Keratinocyte (primary cell): Measurements from ENCODE around the gene PLEKHH2. TPM values are rescaled to one million over a fixed set of nuclear protein-coding genes. Genes with fewer than 3 reads are reported as not detected.
"Not testable (repeated sequence)": the region's sequence is repeated elsewhere in the genome, so short reads cannot be mapped to it uniquely, and the experiment has no call there.

Source experiments
- DNase-seq: peaks from one replicate; pipeline ENCODE4 v3.0.0-alpha.2; 2011; ENCODE audit warnings: low read depth, missing footprints, low spot score
- FAIRE-seq: peaks from 2 replicates; lab custom pipeline; 2011; peaks lifted over from hg19 to GRCh38; lab: Jason Lieb, UNC
- H2AFZ ChIP-seq: 2 replicates; pipeline ENCODE4 v1.6.0; 2012; ENCODE audit warnings: low read length, control low read depth, inconsistent platforms; ENCODE audit not compliant: control insufficient read depth
- H3K27ac ChIP-seq: 2 replicates; pipeline ENCODE4 v1.5.1; 2011; ENCODE audit warnings: low read length; ENCODE audit not compliant: control insufficient read depth, insufficient read depth
- H3K27me3 ChIP-seq: 3 replicates; pipeline ENCODE4 v1.6.0; 2011; ENCODE audit warnings: low read length; ENCODE audit not compliant: control insufficient read depth, insufficient read depth; ENCODE audit errors: extremely low read depth
- H3K36me3 ChIP-seq, 2 experiments: 2 replicates in 1 of 2; 3 replicates in 1 of 2; pipeline ENCODE4 v1.5.1; 2011; ENCODE audit warnings: low read length in 2 of 2, mild to moderate bottlenecking in 1 of 2; ENCODE audit not compliant: control insufficient read depth in 2 of 2, insufficient read depth in 2 of 2; ENCODE audit errors: extremely low read depth in 1 of 2
- H3K4me1 ChIP-seq: 3 replicates; pipeline ENCODE4 v1.5.1; 2011; ENCODE audit warnings: low read length; ENCODE audit not compliant: control insufficient read depth, insufficient read depth; ENCODE audit errors: extremely low read depth
- H3K4me2 ChIP-seq: 3 replicates; pipeline ENCODE4 v1.6.0; 2011; ENCODE audit warnings: low read depth, low read length; ENCODE audit not compliant: control insufficient read depth, insufficient read depth; ENCODE audit errors: extremely low read depth
- H3K4me3 ChIP-seq, 3 experiments: fragments of 200-600 bp in 1 of 3; sonication (generic) in 1 of 3; 2 replicates in 2 of 3; 3 replicates in 1 of 3; pipeline ENCODE4 v1.5.1; 2011 to 2016; ENCODE audit warnings: low read length in 3 of 3, mild to moderate bottlenecking in 3 of 3, control low read depth in 2 of 3, inconsistent platforms in 1 of 3, low read depth in 1 of 3, mixed read lengths in 1 of 3, mixed run types in 1 of 3, moderate library complexity in 1 of 3; ENCODE audit not compliant: control insufficient read depth in 2 of 3, insufficient read depth in 2 of 3; ENCODE audit errors: extremely low read depth in 1 of 3
- H3K79me2 ChIP-seq: 2 replicates; pipeline ENCODE4 v1.6.0; 2012; ENCODE audit warnings: low read length; ENCODE audit not compliant: control insufficient read depth, insufficient read depth
- H3K9ac ChIP-seq: 3 replicates; pipeline ENCODE4 v1.6.0; 2011; ENCODE audit warnings: low read length; ENCODE audit not compliant: control insufficient read depth, insufficient read depth; ENCODE audit errors: extremely low read depth
- H3K9me1 ChIP-seq: 3 replicates; pipeline ENCODE4 v1.6.0; 2011; ENCODE audit warnings: low read length; ENCODE audit not compliant: control insufficient read depth, insufficient read depth; ENCODE audit errors: extremely low read depth
- H3K9me3 ChIP-seq: 2 replicates; pipeline ENCODE4 v1.5.1; 2012; ENCODE audit warnings: low read depth, low read length; ENCODE audit not compliant: control insufficient read depth
- H4K20me1 ChIP-seq: 3 replicates; pipeline ENCODE4 v1.6.0; 2011; ENCODE audit warnings: low read length; ENCODE audit not compliant: control insufficient read depth, insufficient read depth; ENCODE audit errors: extremely low read depth
- EZH2 ChIP-seq: IDR thresholded peaks from one replicate; pipeline ENCODE4 v1.6.1; 2012; ENCODE audit warnings: inconsistent platforms, mild to moderate bottlenecking, low read length, moderate library complexity
- dilution Hi-C: fragments of 300-500 bp; cut with MboI; formaldehyde crosslinking; loops from one replicate; pipeline ENCODE4 v1.7.0; 2020; ENCODE audit warnings: low sequenced_read_pairs; ENCODE audit not compliant: extremely low pct_ligation_motif_present
- polyA plus RNA-seq, 5 experiments: library from polyadenylated mRNA; depleted of rRNA in 3 of 5; stranded (reverse) in 3 of 5; stranded (forward) in 1 of 5; unstranded in 1 of 5; fragments of >200 nt; gene quantifications; 1 replicate in 1 of 5; 2 replicates in 3 of 5; 3 replicates in 1 of 5; pipeline versions ENCODE4 v1.2.1 to v1.2.3, GENCODE V29; 2011 to 2012; ENCODE audit warnings: missing spikeins in 2 of 5, low read depth in 1 of 5, low replicate concordance in 1 of 5
- TF ChIP-seq, protein P1 (sequence below), 3 experiments: IDR thresholded peaks in 1 of 3; conservative IDR thresholded peaks in 1 of 3; optimal IDR thresholded peaks in 1 of 3; 2 replicates in 2 of 3; 3 replicates in 1 of 3; pipeline versions ENCODE3 to v1.5.1; 2011; ENCODE audit warnings: low read length in 3 of 3, mild to moderate bottlenecking in 3 of 3, moderate library complexity in 2 of 3, control low read depth in 1 of 3, inconsistent platforms in 1 of 3; ENCODE audit not compliant: insufficient read depth in 2 of 3; ENCODE audit errors: extremely low read depth in 1 of 3

Gene PLEKHH2
- polyA plus RNA-seq, 1 donor (not counting 4 experiments of a cell fraction or from before 2014, with no cell fraction given): 1.3 TPM

DNA sequence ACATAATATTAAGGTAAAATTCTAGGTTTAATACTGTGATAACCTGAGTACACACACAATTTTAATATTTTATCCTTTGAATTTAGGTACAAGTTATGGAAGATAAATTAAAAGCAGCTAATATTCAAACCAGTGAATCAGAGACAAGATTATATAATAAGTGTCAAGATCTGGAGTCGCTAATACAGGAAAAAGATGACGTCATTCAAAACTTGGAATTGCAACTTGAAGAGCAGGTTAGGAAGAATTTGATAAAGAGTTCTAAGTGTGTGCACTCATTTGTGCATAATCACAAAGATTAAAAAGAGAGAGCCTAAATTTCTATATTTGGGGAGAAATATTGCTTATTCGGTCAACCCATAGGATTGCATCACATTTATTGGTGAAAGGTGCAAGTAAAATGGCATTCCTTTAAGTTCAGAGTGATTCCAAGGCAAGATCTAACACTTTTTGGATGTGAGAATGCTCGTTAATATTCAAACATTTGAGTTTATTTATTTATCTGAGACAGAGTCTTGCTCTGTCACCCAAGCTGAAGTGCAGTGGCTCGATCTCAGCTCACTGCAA is 55.5 kb downstream of the PLEKHH2 start:
- H3K4me3 ChIP-seq: no peak overlapping the region
- DNase-seq (no peak), FAIRE-seq (no peak)

DNA sequence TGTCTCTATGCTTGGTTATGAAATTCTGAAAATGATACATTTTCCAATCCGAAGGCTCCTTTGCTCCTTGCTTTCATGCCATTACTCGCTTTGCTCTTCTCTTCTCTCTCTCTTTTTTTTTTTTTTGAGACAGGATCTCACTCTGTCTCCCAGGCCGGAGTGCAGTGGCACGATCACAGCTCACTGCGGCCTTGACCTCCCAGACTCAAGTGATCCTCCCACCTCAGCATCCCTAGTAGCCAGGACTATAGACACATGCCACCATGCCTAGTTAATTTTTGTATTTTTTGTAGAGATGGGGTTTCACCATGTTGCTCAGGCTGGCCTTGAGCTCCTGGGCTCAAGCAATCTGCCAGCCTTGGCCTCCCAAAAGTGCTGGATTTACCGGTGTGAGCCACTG is 61.1 kb downstream of the PLEKHH2 start:
- dilution Hi-C loops, H2AFZ ChIP-seq, H3K36me3 ChIP-seq, H3K4me3 ChIP-seq, H3K27ac ChIP-seq, H3K4me1 ChIP-seq, FAIRE-seq, H4K20me1 ChIP-seq, DNase-seq, H3K9ac ChIP-seq, H3K4me2 ChIP-seq, H3K9me3 ChIP-seq, H3K27me3 ChIP-seq, H3K79me2 ChIP-seq, H3K9me1 ChIP-seq: not testable (repeated sequence)

More for the DNA sequence above, 55.5 kb downstream of the PLEKHH2 start:
- Histone ChIP-seq H3K27me3 (no peaks in the 10 kb centered on the region), H3K79me2 (no peaks in the 10 kb centered on the region), H3K4me1 (no peaks in the 10 kb centered on the region), H4K20me1 (no peaks in the 10 kb centered on the region), H3K4me2 (no peak overlapping the region), H3K9me1 (no peaks in the 10 kb centered on the region), H2AFZ (no peak overlapping the region), H3K9ac (no peak overlapping the region), H3K9me3 (no peaks in the 10 kb centered on the region), H3K36me3 (no peaks in the 10 kb centered on the region), H3K27ac (no peak overlapping the region)
- dilution Hi-C loops: no loop called here
- TF ChIP-seq, protein P1, sequence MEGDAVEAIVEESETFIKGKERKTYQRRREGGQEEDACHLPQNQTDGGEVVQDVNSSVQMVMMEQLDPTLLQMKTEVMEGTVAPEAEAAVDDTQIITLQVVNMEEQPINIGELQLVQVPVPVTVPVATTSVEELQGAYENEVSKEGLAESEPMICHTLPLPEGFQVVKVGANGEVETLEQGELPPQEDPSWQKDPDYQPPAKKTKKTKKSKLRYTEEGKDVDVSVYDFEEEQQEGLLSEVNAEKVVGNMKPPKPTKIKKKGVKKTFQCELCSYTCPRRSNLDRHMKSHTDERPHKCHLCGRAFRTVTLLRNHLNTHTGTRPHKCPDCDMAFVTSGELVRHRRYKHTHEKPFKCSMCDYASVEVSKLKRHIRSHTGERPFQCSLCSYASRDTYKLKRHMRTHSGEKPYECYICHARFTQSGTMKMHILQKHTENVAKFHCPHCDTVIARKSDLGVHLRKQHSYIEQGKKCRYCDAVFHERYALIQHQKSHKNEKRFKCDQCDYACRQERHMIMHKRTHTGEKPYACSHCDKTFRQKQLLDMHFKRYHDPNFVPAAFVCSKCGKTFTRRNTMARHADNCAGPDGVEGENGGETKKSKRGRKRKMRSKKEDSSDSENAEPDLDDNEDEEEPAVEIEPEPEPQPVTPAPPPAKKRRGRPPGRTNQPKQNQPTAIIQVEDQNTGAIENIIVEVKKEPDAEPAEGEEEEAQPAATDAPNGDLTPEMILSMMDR (optimal IDR thresholded peaks at IDR 0.05 in 1 of 3, IDR thresholded peaks at IDR 0.05 in 1 of 3, conservative IDR thresholded peaks at IDR 0.05 in 1 of 3; ENCODE audit: extremely low read depth in 1 of 3, insufficient read depth in 2 of 3, low read length in 3 of 3): no peak
- TF ChIP-seq EZH2: no peak

DNA sequence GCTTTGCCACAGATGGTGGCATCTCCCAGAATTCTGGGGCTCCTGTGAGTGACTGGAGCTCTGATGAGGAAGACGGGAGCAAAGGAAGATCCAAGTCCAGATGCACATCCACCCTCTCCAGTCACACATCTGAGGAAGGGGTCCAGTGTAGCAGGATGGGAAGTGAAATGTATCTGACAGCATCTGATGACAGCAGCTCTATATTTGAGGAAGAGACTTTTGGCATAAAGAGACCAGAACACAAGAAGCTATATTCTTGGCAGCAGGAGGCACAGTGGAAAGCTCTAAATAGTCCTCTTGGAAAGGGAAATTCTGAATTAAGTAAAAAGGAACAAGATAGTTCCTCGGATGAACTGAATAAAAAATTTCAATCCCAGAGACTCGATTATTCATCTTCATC is 62.7 kb downstream of the PLEKHH2 start:
- DNase-seq (no peak), FAIRE-seq (no peak)
- no peak overlapping the region for H3K9ac ChIP-seq
- H3K9me1 ChIP-seq: no peaks in the 10 kb centered on the region
- H3K4me1 ChIP-seq: no peaks in the 10 kb centered on the region
- no peaks in the 10 kb centered on the region for H4K20me1 ChIP-seq
- dilution Hi-C loops: no loop called here
- no peak overlapping the region for H3K4me2 ChIP-seq
- TF ChIP-seq, protein P1 (optimal IDR thresholded peaks at IDR 0.05 in 1 of 3, IDR thresholded peaks at IDR 0.05 in 1 of 3, conservative IDR thresholded peaks at IDR 0.05 in 1 of 3; ENCODE audit: extremely low read depth in 1 of 3, insufficient read depth in 2 of 3, low read length in 3 of 3): no peak
- TF ChIP-seq EZH2: no peak
- no peaks in the 10 kb centered on the region for H3K36me3 ChIP-seq
- H2AFZ ChIP-seq: no peak overlapping the region
- H3K27me3 ChIP-seq: no peaks in the 10 kb centered on the region
- H3K79me2 ChIP-seq: no peaks in the 10 kb centered on the region
- H3K9me3 ChIP-seq: no peaks in the 10 kb centered on the region
- no peak overlapping the region for H3K4me3 ChIP-seq
- no peak overlapping the region for H3K27ac ChIP-seq
